Adipocyte (in vitro differentiated cells): ENCODE measurements around the gene SERPINC1.
"Not testable (repeated sequence)": the region's sequence is repeated elsewhere in the genome, so short reads cannot be mapped to it uniquely, and the experiment has no call there.

ENCODE experiments used
- DNase-seq: peaks from one replicate; pipeline ENCODE4 v3.0.0-alpha.2; 2015; ENCODE audit warnings: low read depth
- H3K27me3 ChIP-seq: replicated peaks from 2 replicates; pipeline ENCODE4 v1.7.0; 2013; ENCODE audit warnings: mild to moderate bottlenecking, low read length, moderate library complexity; ENCODE audit not compliant: control insufficient read depth, insufficient read depth
- H3K36me3 ChIP-seq: 2 replicates; pipeline ENCODE4 v1.7.0; 2013; ENCODE audit warnings: low read length, mild to moderate bottlenecking, moderate library complexity; ENCODE audit not compliant: control insufficient read depth, insufficient read depth, severe bottlenecking
- H3K4me1 ChIP-seq: 2 replicates; pipeline ENCODE4 v1.7.0; 2013; ENCODE audit warnings: mild to moderate bottlenecking, low read length, moderate library complexity; ENCODE audit not compliant: control insufficient read depth, insufficient read depth
- H3K4me3 ChIP-seq: 2 replicates; pipeline ENCODE4 v1.7.0; 2013; ENCODE audit warnings: mild to moderate bottlenecking, low read length, moderate library complexity
- H3K9ac ChIP-seq: 2 replicates; pipeline ENCODE4 v1.7.0; 2013; ENCODE audit warnings: mild to moderate bottlenecking, low read length, moderate library complexity
- H3K9me3 ChIP-seq: 2 replicates; pipeline ENCODE4 v1.7.0; 2013; ENCODE audit warnings: mild to moderate bottlenecking, low read length, moderate library complexity; ENCODE audit not compliant: control insufficient read depth

Gene SERPINC1

GRCh38 chr1:173862146-173862768 is 54.9 kb downstream of the SERPINC1 start:
- not testable (repeated sequence) for H3K9ac ChIP-seq, DNase-seq, H3K4me3 ChIP-seq, H3K27me3 ChIP-seq, H3K9me3 ChIP-seq
- Histone ChIP-seq H3K4me1 (peaks cover 34% of the 10 kb centered on the region), H3K36me3 (peaks cover 72% of the 10 kb centered on the region)

- Histone ChIP-seq H3K9me3 (no peaks in the 10 kb centered on the region), H3K36me3 (peaks cover 74% of the 10 kb centered on the region), H3K27me3 (no peaks in the 10 kb centered on the region), H3K4me1 (peaks cover 34% of the 10 kb centered on the region), H3K9ac (no peak overlapping the region), H3K4me3 (no peak overlapping the region)
- no peak for DNase-seq
Measured at GRCh38 chr1:173861731-173862145, 55.4 kb downstream of the SERPINC1 start.

GRCh38 chr1:173860065-173860464 is 57.1 kb downstream of the SERPINC1 start:
- H3K9me3 ChIP-seq, result no peaks in the 10 kb centered on the region
- no peak overlapping the region for H3K9ac ChIP-seq
- DNase-seq, result no peak
- peaks cover 57% of the 10 kb centered on the region for H3K36me3 ChIP-seq
- peaks cover 19% of the 10 kb centered on the region for H3K4me1 ChIP-seq
- no peak overlapping the region for H3K4me3 ChIP-seq
- no peaks in the 10 kb centered on the region for H3K27me3 ChIP-seq

- peaks cover 14% of the 10 kb centered on the region for H3K4me1 ChIP-seq
- not testable (repeated sequence) for DNase-seq, H3K9me3 ChIP-seq, H3K27me3 ChIP-seq, H3K4me3 ChIP-seq, H3K9ac ChIP-seq
- H3K36me3 ChIP-seq, result peaks cover 52% of the 10 kb centered on the region
Measured at GRCh38 chr1:173859547-173859946, 57.6 kb downstream of the SERPINC1 start.

GRCh38 chr1:173857363-173857917 is 59.7 kb downstream of the SERPINC1 start:
- peaks cover 4% of the 10 kb centered on the region for H3K4me1 ChIP-seq

GRCh38 chr1:173856903-173857302 is 60.2 kb downstream of the SERPINC1 start:
- no peak overlapping the region for H3K4me3 ChIP-seq
- no peak overlapping the region for H3K9ac ChIP-seq
- peaks cover 4% of the 10 kb centered on the region for H3K4me1 ChIP-seq
- peaks cover 44% of the 10 kb centered on the region for H3K36me3 ChIP-seq
- no peaks in the 10 kb centered on the region for H3K27me3 ChIP-seq
- no peak for DNase-seq
- no peaks in the 10 kb centered on the region for H3K9me3 ChIP-seq

More at GRCh38 chr1:173857363-173857917, 59.7 kb downstream of the SERPINC1 start:
- H3K9me3 ChIP-seq, result no peaks in the 10 kb centered on the region
- H3K36me3 ChIP-seq, result peaks cover 45% of the 10 kb centered on the region
- DNase-seq, result no peak
- no peak overlapping the region for H3K9ac ChIP-seq
- H3K27me3 ChIP-seq, result no peaks in the 10 kb centered on the region
- no peak overlapping the region for H3K4me3 ChIP-seq

GRCh38 chr1:173856014-173856413 is 61.1 kb downstream of the SERPINC1 start:
- DNase-seq, result no peak
- no peak overlapping the region for H3K9ac ChIP-seq
- H3K4me3 ChIP-seq, result no peak overlapping the region
- peaks cover 4% of the 10 kb centered on the region for H3K4me1 ChIP-seq
- no peaks in the 10 kb centered on the region for H3K27me3 ChIP-seq
- no peaks in the 10 kb centered on the region for H3K9me3 ChIP-seq
- H3K36me3 ChIP-seq, result peaks cover 52% of the 10 kb centered on the region
